Measurements from ENCODE around the gene ACTC1. TPM values are rescaled to one million over a fixed set of nuclear protein-coding genes. Genes with fewer than 3 reads are reported as not detected.

Gene ACTC1
- total and polyA plus RNA-seq, 9 donors = 2,723 to 8,533 (median 6,983) TPM

DNA sequence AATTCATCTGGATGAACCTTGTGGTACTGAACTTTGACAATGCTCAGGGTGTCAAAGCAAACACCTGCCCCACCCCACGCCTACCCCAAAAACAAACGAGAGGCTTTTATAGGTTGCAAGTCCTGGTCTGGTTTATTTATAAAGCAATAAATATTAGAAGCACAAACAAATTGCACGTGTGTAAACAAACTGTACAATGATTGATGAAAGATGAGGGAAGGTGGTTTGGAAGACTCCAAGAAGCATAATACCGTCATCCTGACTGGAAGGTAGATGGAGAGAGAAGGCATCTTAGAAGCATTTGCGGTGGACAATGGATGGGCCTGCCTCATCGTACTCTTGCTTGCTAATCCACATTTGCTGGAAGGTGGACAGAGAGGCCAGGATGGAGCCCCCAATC is 5.2 kb downstream of the ACTC1 start:
- DNase-seq = peak; percentile 35
- Histone ChIP-seq H3K9me3 (replicated peaks; ENCODE audit: control insufficient read depth, low read depth, low read length) (no peaks in the 10 kb centered on the region), H3K4me1 (ENCODE audit: control insufficient read depth, insufficient read depth, low read length) (peaks cover 6% of the 10 kb centered on the region), H3K4me3 (ENCODE audit: low read length) (peak overlapping the region; percentile 72), H3K36me3 (ENCODE audit: control insufficient read depth, insufficient read depth, low read length) (peaks cover 37% of the 10 kb centered on the region), H3K27me3 (ENCODE audit: control insufficient read depth, insufficient read depth, low read length) (peaks cover 21% of the 10 kb centered on the region), H3K27ac (ENCODE audit: low read length) (peak overlapping the region; percentile 21)
- 100% methylated on average over 3 of the region's 6 CpGs for WGBS (ENCODE audit: insufficient coverage)

DNA sequence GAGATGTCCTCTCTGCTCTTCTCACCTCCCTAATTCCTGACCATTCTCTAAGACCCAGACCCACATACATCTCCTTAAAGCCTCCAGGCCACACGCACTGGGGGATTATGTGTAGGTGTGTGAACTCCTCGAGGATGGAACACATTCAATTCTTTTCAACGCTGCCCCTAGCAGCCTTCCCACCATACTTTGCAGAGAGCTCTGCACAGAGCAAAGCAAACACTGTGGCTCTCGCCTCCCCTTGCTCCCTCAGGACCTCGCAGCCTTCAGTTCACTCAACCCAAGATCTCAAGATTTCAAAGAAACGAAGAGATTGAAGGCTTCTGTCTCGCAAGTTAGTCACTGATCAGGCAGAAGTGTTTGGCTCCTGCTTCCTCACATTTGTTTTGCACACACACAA is 6.0 kb downstream of the ACTC1 start:
- Histone ChIP-seq H3K36me3 (ENCODE audit: control insufficient read depth, insufficient read depth, low read length) (peaks cover 31% of the 10 kb centered on the region), H3K27ac (ENCODE audit: low read length) (no peak overlapping the region), H3K4me1 (ENCODE audit: control insufficient read depth, insufficient read depth, low read length) (peaks cover under 1% of the 10 kb centered on the region), H3K27me3 (ENCODE audit: control insufficient read depth, insufficient read depth, low read length) (peaks cover 13% of the 10 kb centered on the region), H3K9me3 (replicated peaks; ENCODE audit: control insufficient read depth, low read depth, low read length) (no peaks in the 10 kb centered on the region), H3K4me3 (ENCODE audit: low read length) (no peak overlapping the region)
- peak; percentile 63 for DNase-seq
- WGBS (ENCODE audit: insufficient coverage) = 61% methylated on average over 3 of the region's 7 CpGs

DNA sequence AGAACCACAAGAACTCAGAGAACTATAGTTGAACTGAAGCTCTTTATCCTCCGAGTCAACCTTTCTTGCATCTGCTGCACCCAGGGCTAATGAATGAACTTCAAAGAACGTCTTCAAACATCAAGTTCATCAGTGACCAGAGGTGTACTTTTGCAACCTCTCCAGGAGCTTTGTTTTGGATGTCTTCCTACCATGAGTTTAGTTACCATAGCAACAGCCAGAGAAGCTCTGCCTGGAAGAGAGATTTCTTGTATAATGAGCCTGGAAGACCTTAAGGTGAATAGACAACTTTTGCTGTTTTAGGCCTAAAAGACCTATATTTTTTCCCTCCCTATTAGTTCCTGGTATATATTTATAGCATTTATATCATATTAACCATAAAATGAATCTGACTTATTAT is 9.1 kb downstream of the ACTC1 start:
- no peak overlapping the region for H3K4me3 ChIP-seq (ENCODE audit: low read length)
- WGBS (ENCODE audit: insufficient coverage) = 77% methylated on average over 2 of the region's 2 CpGs
- DNase-seq = no peak

DNA sequence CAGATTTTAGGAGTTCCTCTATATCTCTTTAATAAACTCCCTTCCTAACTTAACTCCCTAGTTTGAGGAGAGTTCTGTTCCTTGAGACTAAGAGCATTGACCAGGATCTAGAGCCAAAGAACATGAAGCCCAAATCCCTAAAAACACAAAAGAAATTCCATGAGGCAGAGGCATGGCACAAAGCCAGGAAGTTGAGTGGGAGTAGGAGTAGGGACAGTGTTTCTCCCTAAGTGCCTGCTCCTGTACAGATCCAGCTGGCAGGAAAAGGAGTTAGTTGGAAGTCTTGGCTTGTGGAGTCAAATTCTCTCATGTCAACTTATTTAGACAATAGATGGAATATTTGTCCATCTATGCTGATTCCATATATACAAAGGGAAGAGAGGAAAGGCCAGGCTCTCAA is 11.4 kb downstream of the ACTC1 start:
- Histone ChIP-seq H3K27me3 (ENCODE audit: control insufficient read depth, insufficient read depth, low read length) (no peaks in the 10 kb centered on the region), H3K4me1 (ENCODE audit: control insufficient read depth, insufficient read depth, low read length) (no peaks in the 10 kb centered on the region), H3K36me3 (ENCODE audit: control insufficient read depth, insufficient read depth, low read length) (no peaks in the 10 kb centered on the region), H3K4me3 (ENCODE audit: low read length) (no peak overlapping the region), H3K27ac (ENCODE audit: low read length) (no peak overlapping the region), H3K9me3 (replicated peaks; ENCODE audit: control insufficient read depth, low read depth, low read length) (no peaks in the 10 kb centered on the region)
- DNase-seq = no peak

More for the DNA sequence above, 9.1 kb downstream of the ACTC1 start:
- H3K4me1 ChIP-seq (ENCODE audit: control insufficient read depth, insufficient read depth, low read length) = no peaks in the 10 kb centered on the region
- H3K36me3 ChIP-seq (ENCODE audit: control insufficient read depth, insufficient read depth, low read length) = peaks cover 6% of the 10 kb centered on the region
- no peak overlapping the region for H3K27ac ChIP-seq (ENCODE audit: low read length)
- no peaks in the 10 kb centered on the region for H3K9me3 ChIP-seq (replicated peaks; ENCODE audit: control insufficient read depth, low read depth, low read length)
- H3K27me3 ChIP-seq (ENCODE audit: control insufficient read depth, insufficient read depth, low read length) = no peaks in the 10 kb centered on the region

DNA sequence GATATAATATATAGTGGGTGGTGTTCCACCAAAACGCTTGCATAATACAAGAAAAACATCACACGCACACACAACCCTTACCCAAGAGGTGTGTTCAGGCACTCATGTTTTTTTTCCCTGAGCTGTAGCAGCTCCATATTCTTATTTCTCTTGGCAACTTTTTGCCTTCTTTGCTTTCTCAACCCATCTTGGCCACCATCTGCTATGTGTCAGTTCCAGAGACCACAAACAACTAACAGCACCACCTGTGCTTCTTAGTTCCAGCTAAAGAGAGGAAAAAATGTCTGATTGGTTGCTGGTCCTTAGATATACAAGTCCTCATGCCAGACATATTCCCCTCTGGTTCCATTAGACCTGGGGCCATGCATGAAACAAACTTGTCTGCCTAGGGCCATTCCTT is 11.9 kb downstream of the ACTC1 start:
- WGBS (ENCODE audit: insufficient coverage) = 100% methylated on average over 1 of the region's 2 CpGs
- no peak overlapping the region for H3K27ac ChIP-seq (ENCODE audit: low read length)
- no peaks in the 10 kb centered on the region for H3K27me3 ChIP-seq (ENCODE audit: control insufficient read depth, insufficient read depth, low read length)
- no peaks in the 10 kb centered on the region for H3K4me1 ChIP-seq (ENCODE audit: control insufficient read depth, insufficient read depth, low read length)
- H3K9me3 ChIP-seq (replicated peaks; ENCODE audit: control insufficient read depth, low read depth, low read length) = no peaks in the 10 kb centered on the region
- no peak for DNase-seq
- H3K4me3 ChIP-seq (ENCODE audit: low read length) = no peak overlapping the region
- no peaks in the 10 kb centered on the region for H3K36me3 ChIP-seq (ENCODE audit: control insufficient read depth, insufficient read depth, low read length)

DNA sequence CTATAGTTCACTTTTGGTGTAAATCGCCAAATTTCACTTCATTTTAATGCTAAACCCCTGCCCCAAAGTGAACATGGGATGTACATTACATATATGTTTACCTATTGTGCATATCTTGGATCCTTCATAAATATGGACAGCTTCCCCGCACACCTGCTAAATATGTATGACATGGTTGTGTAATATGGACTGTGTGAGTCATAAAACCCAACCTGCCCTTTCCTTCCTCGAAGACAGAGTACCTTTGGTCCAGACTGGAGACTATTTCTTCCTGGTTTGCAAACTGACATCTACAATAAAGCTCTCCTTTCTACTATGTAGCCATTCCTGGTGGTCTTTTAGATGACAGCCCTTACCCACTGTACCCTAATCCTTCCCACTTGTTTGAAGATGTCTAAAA is 12.4 kb downstream of the ACTC1 start:
- Histone ChIP-seq H3K4me3 (ENCODE audit: low read length) (no peak overlapping the region), H3K4me1 (ENCODE audit: control insufficient read depth, insufficient read depth, low read length) (no peaks in the 10 kb centered on the region), H3K27me3 (ENCODE audit: control insufficient read depth, insufficient read depth, low read length) (no peaks in the 10 kb centered on the region), H3K9me3 (replicated peaks; ENCODE audit: control insufficient read depth, low read depth, low read length) (no peaks in the 10 kb centered on the region), H3K27ac (ENCODE audit: low read length) (no peak overlapping the region), H3K36me3 (ENCODE audit: control insufficient read depth, insufficient read depth, low read length) (no peaks in the 10 kb centered on the region)
- no CpG with 5 or more reads among the region's 3 CpGs for WGBS (ENCODE audit: insufficient coverage)
- no peak for DNase-seq

DNA sequence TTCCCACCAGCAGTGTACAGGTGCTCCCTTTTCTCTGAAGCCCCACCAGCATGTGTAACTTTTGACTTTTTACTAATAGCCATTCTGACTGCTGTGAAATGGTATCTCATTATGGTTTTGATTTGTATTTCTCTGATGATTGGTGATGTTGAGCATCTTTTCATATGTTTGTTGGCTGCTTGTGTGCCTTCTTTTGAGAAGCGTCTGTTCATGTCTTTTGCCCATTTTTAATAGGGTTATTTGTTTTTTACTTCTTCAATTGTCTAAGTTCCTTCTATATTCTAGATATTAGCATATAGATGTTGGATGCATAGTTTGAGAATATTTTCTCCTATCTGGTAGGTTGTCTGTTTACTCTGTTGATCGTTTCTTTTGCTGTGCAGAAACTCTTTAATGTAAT is 14.6 kb downstream of the ACTC1 start:
- Histone ChIP-seq H3K36me3 (ENCODE audit: control insufficient read depth, insufficient read depth, low read length) (no peaks in the 10 kb centered on the region), H3K4me1 (ENCODE audit: control insufficient read depth, insufficient read depth, low read length) (no peaks in the 10 kb centered on the region), H3K4me3 (ENCODE audit: low read length) (no peak overlapping the region), H3K27me3 (ENCODE audit: control insufficient read depth, insufficient read depth, low read length) (no peaks in the 10 kb centered on the region), H3K9me3 (replicated peaks; ENCODE audit: control insufficient read depth, low read depth, low read length) (no peaks in the 10 kb centered on the region), H3K27ac (ENCODE audit: low read length) (no peak overlapping the region)
- no CpG with 5 or more reads among the region's 2 CpGs for WGBS (ENCODE audit: insufficient coverage)
- no peak for DNase-seq

DNA sequence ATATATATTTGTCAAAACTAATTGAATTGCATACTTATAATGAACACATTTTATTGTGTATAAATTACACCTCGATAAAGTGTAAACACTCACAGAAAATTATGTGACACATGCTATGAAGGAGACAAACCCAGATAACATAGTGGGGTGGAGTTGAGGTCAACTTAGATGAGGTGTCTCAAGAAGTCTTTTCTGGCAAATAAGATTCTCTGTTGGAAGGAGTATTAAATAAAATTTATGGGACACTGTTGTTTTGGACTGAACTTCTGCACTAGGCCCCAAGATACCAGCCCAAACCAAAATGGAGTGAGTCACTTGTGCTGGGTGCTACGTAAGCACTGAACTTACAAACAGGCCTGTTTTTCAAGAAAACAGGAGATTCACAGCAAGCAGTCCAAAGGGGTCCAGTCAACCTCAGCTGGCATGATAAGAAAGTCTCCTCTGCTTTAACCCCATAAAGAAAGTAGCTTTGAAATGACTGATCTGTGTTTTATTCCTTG is 18.7 kb downstream of the ACTC1 start:
- no peak for DNase-seq
- Histone ChIP-seq H3K9me3 (replicated peaks; ENCODE audit: control insufficient read depth, low read depth, low read length) (no peaks in the 10 kb centered on the region), H3K27me3 (ENCODE audit: control insufficient read depth, insufficient read depth, low read length) (no peaks in the 10 kb centered on the region), H3K36me3 (ENCODE audit: control insufficient read depth, insufficient read depth, low read length) (no peaks in the 10 kb centered on the region), H3K27ac (ENCODE audit: low read length) (no peak overlapping the region), H3K4me3 (ENCODE audit: low read length) (no peak overlapping the region), H3K4me1 (ENCODE audit: control insufficient read depth, insufficient read depth, low read length) (no peaks in the 10 kb centered on the region)
- 100% methylated on average over 1 of the region's 2 CpGs for WGBS (ENCODE audit: insufficient coverage)

DNA sequence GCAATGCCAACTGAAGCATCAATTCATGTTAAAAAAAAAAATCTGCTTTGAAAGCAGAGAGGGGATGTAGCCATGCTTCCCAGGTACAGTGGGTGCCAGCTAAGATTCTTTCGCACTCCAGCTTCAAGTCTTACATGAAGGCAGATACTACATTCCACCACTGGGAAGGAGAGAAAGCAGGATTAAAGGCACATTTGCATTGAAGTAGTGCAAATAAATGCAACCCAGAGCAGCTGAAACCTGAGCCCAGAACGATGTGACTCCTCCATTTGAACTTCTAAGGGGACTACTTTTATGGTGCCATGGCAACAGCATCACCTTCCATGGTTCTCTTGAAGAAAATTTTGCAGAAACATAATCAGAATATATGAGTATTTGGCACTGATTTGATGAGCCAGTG is 21.4 kb downstream of the ACTC1 start:
- WGBS (ENCODE audit: insufficient coverage) = no CpG with 5 or more reads among the region's 2 CpGs
- Histone ChIP-seq H3K36me3 (ENCODE audit: control insufficient read depth, insufficient read depth, low read length) (no peaks in the 10 kb centered on the region), H3K4me1 (ENCODE audit: control insufficient read depth, insufficient read depth, low read length) (peaks cover 3% of the 10 kb centered on the region), H3K27ac (ENCODE audit: low read length) (no peak overlapping the region), H3K27me3 (ENCODE audit: control insufficient read depth, insufficient read depth, low read length) (peaks cover 2% of the 10 kb centered on the region), H3K9me3 (replicated peaks; ENCODE audit: control insufficient read depth, low read depth, low read length) (no peaks in the 10 kb centered on the region), H3K4me3 (ENCODE audit: low read length) (no peak overlapping the region)
- no peak for DNase-seq

DNA sequence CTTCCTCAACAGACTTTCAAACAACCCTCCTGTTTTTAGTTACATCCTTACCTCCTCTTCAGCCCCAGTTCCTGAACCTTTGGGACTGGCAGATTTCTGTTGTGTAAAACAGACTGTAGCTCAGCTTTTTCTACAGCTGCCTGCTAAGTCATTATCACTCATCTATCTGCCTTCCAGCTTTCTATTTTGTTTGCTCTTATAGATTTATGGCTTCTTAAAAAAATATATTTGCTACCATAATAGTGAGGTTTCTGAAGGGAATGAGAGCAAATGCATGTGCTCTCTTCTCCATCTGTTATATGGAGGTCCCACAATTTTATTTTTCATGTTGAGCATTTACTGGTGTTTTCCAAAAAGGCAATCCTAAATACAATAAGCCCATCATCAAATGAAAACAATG is 22.3 kb downstream of the ACTC1 start:
- H3K4me1 ChIP-seq (ENCODE audit: control insufficient read depth, insufficient read depth, low read length) = peaks cover 3% of the 10 kb centered on the region
- H3K9me3 ChIP-seq (replicated peaks; ENCODE audit: control insufficient read depth, low read depth, low read length) = no peaks in the 10 kb centered on the region
- no peak overlapping the region for H3K27ac ChIP-seq (ENCODE audit: low read length)
- no peaks in the 10 kb centered on the region for H3K36me3 ChIP-seq (ENCODE audit: control insufficient read depth, insufficient read depth, low read length)
- no peak overlapping the region for H3K4me3 ChIP-seq (ENCODE audit: low read length)
- H3K27me3 ChIP-seq (ENCODE audit: control insufficient read depth, insufficient read depth, low read length) = peaks cover 2% of the 10 kb centered on the region
- DNase-seq = no peak

DNA sequence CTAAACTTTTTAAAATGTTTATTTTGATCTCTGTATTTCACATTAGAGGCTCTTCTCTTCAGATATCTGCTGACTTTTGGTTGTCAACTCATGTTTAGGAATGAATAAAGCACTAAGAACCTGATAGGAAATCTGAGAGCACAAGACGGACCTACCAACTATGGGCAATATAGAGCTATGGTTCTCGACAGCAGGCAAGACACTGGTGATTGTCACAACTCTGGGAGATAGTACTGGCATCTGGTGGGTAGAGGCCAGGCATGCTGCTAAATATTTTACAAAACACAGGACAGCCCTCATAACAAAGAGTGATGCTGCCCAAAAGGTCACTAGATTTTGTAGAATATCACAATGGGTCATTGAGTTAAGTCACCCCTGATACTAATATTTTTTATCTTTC is 23.0 kb downstream of the ACTC1 start:
- H3K36me3 ChIP-seq (ENCODE audit: control insufficient read depth, insufficient read depth, low read length) = no peaks in the 10 kb centered on the region
- H3K4me1 ChIP-seq (ENCODE audit: control insufficient read depth, insufficient read depth, low read length) = peaks cover 3% of the 10 kb centered on the region
- peaks cover 2% of the 10 kb centered on the region for H3K27me3 ChIP-seq (ENCODE audit: control insufficient read depth, insufficient read depth, low read length)
- no peak for DNase-seq
- WGBS (ENCODE audit: insufficient coverage) = 71% methylated on average over 1 of the region's 2 CpGs
- H3K4me3 ChIP-seq (ENCODE audit: low read length) = no peak overlapping the region
- H3K9me3 ChIP-seq (replicated peaks; ENCODE audit: control insufficient read depth, low read depth, low read length) = no peaks in the 10 kb centered on the region
- H3K27ac ChIP-seq (ENCODE audit: low read length) = no peak overlapping the region
